NCI-H128 (cell line): ENCODE measurements around the gene C11orf98.

Source experiments
- DNase-seq: peaks from one replicate; lab custom pipeline; 2025; ENCODE audit not compliant: unreplicated experiment; lab: John Stamatoyannopoulos, UW

The C11orf98 gene

GRCh38 chr11:62613291-62613778 lies 51.7 kb downstream of the C11orf98 start:
- no peak for DNase-seq
